DOHH2 (cell line): ENCODE results near the gene ARID1A.

Source experiments
- H3F3A ChIP-seq: fragments of 200-600 bp; sonication (generic), shearing (Covaris generic); 2 replicates; pipeline ENCODE4 v1.6.0; 2016; ENCODE audit warnings: antibody characterized with exemption, mild to moderate bottlenecking; ENCODE audit not compliant: control insufficient read depth, insufficient read depth
- H3K27ac ChIP-seq: fragments of 200-600 bp; sonication (generic); 2 replicates; pipeline ENCODE4 v1.5.1; 2014; ENCODE audit warnings: low read depth, mild to moderate bottlenecking, low read length, moderate library complexity
- H3K27me3 ChIP-seq: fragments of 200-600 bp; sonication (generic); 2 replicates; pipeline ENCODE4 v1.6.1; 2014; ENCODE audit warnings: mild to moderate bottlenecking, low read length, mixed read lengths; ENCODE audit not compliant: control insufficient read depth
- H3K36me3 ChIP-seq: fragments of 200-600 bp; sonication (generic); 2 replicates; pipeline ENCODE4 v1.6.1; 2014; ENCODE audit warnings: mild to moderate bottlenecking, low read length, moderate library complexity, mixed read lengths; ENCODE audit not compliant: control insufficient read depth
- H3K4me1 ChIP-seq: fragments of 200-600 bp; sonication (generic); 2 replicates; pipeline ENCODE4 v1.6.1; 2014; ENCODE audit warnings: mild to moderate bottlenecking, low read length, mixed read lengths; ENCODE audit not compliant: control insufficient read depth
- H3K4me2 ChIP-seq: fragments of 200-600 bp; sonication (generic); 2 replicates; pipeline ENCODE4 v1.6.0; 2014; ENCODE audit warnings: mild to moderate bottlenecking, low read length, moderate library complexity
- H3K4me3 ChIP-seq: fragments of 200-600 bp; sonication (generic); 2 replicates; pipeline ENCODE4 v1.5.1; 2014; ENCODE audit warnings: mild to moderate bottlenecking, low read length, mixed read lengths
- H3K79me2 ChIP-seq: fragments of 200-600 bp; sonication (generic); 2 replicates; pipeline ENCODE4 v1.6.1; 2014; ENCODE audit warnings: mild to moderate bottlenecking, low read length, mixed read lengths; ENCODE audit not compliant: control insufficient read depth
- H3K9me2 ChIP-seq: fragments of 200-600 bp; sonication (generic); replicated peaks from 2 replicates; pipeline ENCODE4 v1.6.1; 2014; ENCODE audit warnings: mild to moderate bottlenecking, low read length, mixed read lengths; ENCODE audit not compliant: control insufficient read depth
- H3K9me3 ChIP-seq: fragments of 200-600 bp; sonication (generic); 2 replicates; pipeline ENCODE4 v1.6.1; 2014; ENCODE audit warnings: antibody characterized with exemption, low read length, mixed read lengths; ENCODE audit not compliant: control insufficient read depth, insufficient read depth
- H4K20me1 ChIP-seq: fragments of 200-600 bp; sonication (generic); 2 replicates; pipeline ENCODE4 v1.6.0; 2014; ENCODE audit warnings: low read depth, mild to moderate bottlenecking, antibody characterized with exemption, low read length, moderate library complexity; ENCODE audit not compliant: control insufficient read depth, insufficient read depth
- CTCF ChIP-seq: fragments of 200-600 bp; sonication (generic); IDR thresholded peaks from one replicate; pipeline ENCODE4 v1.5.1; 2014; ENCODE audit warnings: antibody characterized with exemption, mild to moderate bottlenecking, low read depth, low read length; ENCODE audit not compliant: poor library complexity, severe bottlenecking
- EZH2phosphoT487 ChIP-seq: fragments of 200-600 bp; sonication (generic); IDR thresholded peaks from 2 replicates; pipeline ENCODE4 v1.6.1; 2017; ENCODE audit warnings: borderline replicate concordance, mild to moderate bottlenecking, antibody characterized with exemption, low read length, moderate library complexity, mixed read lengths

Gene ARID1A

GRCh38 chr1:26740952-26741351 lies 45.1 kb downstream of the ARID1A start:
- Histone ChIP-seq H4K20me1 (no peaks in the 10 kb centered on the region), H3F3A (peaks cover 45% of the 10 kb centered on the region), H3K27me3 (no peaks in the 10 kb centered on the region), H3K9me3 (no peaks in the 10 kb centered on the region), H3K4me1 (peaks cover 81% of the 10 kb centered on the region), H3K36me3 (peaks cover 88% of the 10 kb centered on the region), H3K79me2 (peaks cover 83% of the 10 kb centered on the region), H3K27ac (peak overlapping the region; percentile 93), H3K4me3 (no peak overlapping the region), H3K4me2 (peak overlapping the region; percentile 89; the same call in 1 of the 2 replicates), H3K9me2 (no peaks in the 10 kb centered on the region)
- TF ChIP-seq EZH2phosphoT487 (no peak), CTCF (no peak)

GRCh38 chr1:26743426-26744059 lies 47.7 kb downstream of the ARID1A start:
- TF ChIP-seq EZH2phosphoT487: no peak
- no peak for TF ChIP-seq CTCF
- Histone ChIP-seq H3K9me3 (no peaks in the 10 kb centered on the region), H3K4me1 (peaks cover 67% of the 10 kb centered on the region), H3K4me3 (peak overlapping the region; percentile 69), H3K36me3 (peaks cover 95% of the 10 kb centered on the region), H3F3A (peaks cover 45% of the 10 kb centered on the region), H3K79me2 (peaks cover 93% of the 10 kb centered on the region), H3K27me3 (no peaks in the 10 kb centered on the region), H3K27ac (peak overlapping the region; percentile 93), H3K4me2 (peak overlapping the region; percentile 89), H3K9me2 (no peaks in the 10 kb centered on the region), H4K20me1 (no peaks in the 10 kb centered on the region)

- Histone ChIP-seq H3F3A (peaks cover 41% of the 10 kb centered on the region), H3K9me2 (no peaks in the 10 kb centered on the region), H3K4me3 (peak overlapping the region; percentile 69), H3K79me2 (peaks cover 93% of the 10 kb centered on the region), H3K27me3 (no peaks in the 10 kb centered on the region), H3K4me1 (peaks cover 61% of the 10 kb centered on the region), H3K36me3 (peaks cover 95% of the 10 kb centered on the region), H3K4me2 (peak overlapping the region; percentile 89), H3K9me3 (no peaks in the 10 kb centered on the region), H3K27ac (peak overlapping the region; percentile 93), H4K20me1 (no peaks in the 10 kb centered on the region)
- TF ChIP-seq CTCF (no peak), EZH2phosphoT487 (no peak)
Observed at GRCh38 chr1:26744075-26744959, 48.5 kb downstream of the ARID1A start.
